ENCODE results near the gene SPC25.

DNA sequence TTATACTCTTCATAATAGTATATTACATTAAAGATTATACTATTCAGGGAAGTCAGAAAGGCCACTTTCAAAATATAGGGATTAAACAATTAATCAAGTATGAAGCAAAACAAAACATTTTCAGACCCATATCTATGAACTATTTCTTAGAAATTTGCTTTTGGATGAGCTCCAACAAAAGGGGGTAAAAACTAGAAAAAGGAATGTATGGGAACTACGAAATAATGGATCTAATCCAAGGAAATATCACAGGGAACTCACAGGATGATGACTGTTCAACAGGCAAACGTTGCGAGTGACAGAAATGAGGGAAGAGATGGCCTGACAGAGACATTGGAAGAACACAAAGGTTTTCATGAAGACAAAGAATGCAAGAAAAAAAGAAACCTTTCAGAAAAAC lies 38.8 kb upstream of the SPC25 start:
- no peak for TF ChIP-seq CTCF (IDR thresholded peaks at IDR 0.05)
- TF ChIP-seq POLR2AphosphoS5 (IDR thresholded peaks at IDR 0.05) = no peak
- no peak for TF ChIP-seq POLR2A (IDR thresholded peaks at IDR 0.05)

Measured in breast epithelium (tissue), 3 donors.